ENCODE data around the gene SLC25A2. TPM values are rescaled to one million over a fixed set of nuclear protein-coding genes. Genes with fewer than 3 reads are reported as not detected.
A peak's percentile ranks its signal among the peaks of the same experiment; 100 is the strongest.

SLC25A2 gene
- total and polyA plus RNA-seq, 2 experiments from 2014 or later = not detected

DNA sequence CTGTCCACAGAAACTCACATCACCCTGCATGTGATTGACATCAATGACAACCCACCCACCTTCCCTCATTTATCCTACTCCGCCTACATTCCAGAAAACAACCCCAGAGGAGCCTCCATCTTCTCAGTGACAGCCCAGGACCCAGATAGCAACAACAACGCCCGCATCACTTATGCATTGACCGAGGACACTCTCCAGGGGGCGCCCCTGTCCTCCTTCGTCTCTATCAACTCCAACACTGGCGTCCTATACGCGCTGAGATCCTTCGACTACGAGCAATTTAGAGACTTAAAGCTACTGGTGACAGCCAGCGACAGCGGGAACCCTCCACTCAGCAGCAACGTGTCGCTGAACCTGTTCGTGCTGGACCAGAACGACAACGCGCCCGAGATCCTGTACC lies 41.5 kb upstream of the SLC25A2 start:
- H3K27me3 Mint-ChIP-seq (ENCODE audit: insufficient read depth, low read depth, poor library complexity) = peaks cover 7% of the 10 kb centered on the region
- H3K9me3 Mint-ChIP-seq = peaks cover 64% of the 10 kb centered on the region
- H3K36me3 Mint-ChIP-seq (ENCODE audit: low read depth) = peaks cover 36% of the 10 kb centered on the region
- Histone ChIP-seq H2AFZ (no peak overlapping the region), H3K4me2 (no peak overlapping the region), H4K20me1 (replicated peaks; ENCODE audit: insufficient read depth) (no peaks in the 10 kb centered on the region), H3K4me1 (ENCODE audit: insufficient read depth) (no peaks in the 10 kb centered on the region), H3K79me2 (replicated peaks; ENCODE audit: insufficient read depth) (no peaks in the 10 kb centered on the region), H3K27me3 (ENCODE audit: insufficient read depth) (no peaks in the 10 kb centered on the region), H3F3A (replicated peaks; ENCODE audit: low read depth) (no peaks in the 10 kb centered on the region), H3K9me2 (ENCODE audit: insufficient read depth) (no peaks in the 10 kb centered on the region), H3K4me3 (no peak overlapping the region), H3K27ac (ENCODE audit: low read depth) (no peak overlapping the region), H3K36me3 (ENCODE audit: insufficient read depth) (no peaks in the 10 kb centered on the region)
- TF ChIP-seq EZH2phosphoT487 (IDR thresholded peaks at IDR 0.05; ENCODE audit: unreplicated experiment) (no peak), ZNF114 (CRISPR knock-in tag; IDR thresholded peaks at IDR 0.05) (no peak)
- TF ChIP-seq, protein P1, sequence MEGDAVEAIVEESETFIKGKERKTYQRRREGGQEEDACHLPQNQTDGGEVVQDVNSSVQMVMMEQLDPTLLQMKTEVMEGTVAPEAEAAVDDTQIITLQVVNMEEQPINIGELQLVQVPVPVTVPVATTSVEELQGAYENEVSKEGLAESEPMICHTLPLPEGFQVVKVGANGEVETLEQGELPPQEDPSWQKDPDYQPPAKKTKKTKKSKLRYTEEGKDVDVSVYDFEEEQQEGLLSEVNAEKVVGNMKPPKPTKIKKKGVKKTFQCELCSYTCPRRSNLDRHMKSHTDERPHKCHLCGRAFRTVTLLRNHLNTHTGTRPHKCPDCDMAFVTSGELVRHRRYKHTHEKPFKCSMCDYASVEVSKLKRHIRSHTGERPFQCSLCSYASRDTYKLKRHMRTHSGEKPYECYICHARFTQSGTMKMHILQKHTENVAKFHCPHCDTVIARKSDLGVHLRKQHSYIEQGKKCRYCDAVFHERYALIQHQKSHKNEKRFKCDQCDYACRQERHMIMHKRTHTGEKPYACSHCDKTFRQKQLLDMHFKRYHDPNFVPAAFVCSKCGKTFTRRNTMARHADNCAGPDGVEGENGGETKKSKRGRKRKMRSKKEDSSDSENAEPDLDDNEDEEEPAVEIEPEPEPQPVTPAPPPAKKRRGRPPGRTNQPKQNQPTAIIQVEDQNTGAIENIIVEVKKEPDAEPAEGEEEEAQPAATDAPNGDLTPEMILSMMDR (conservative IDR thresholded peaks at IDR 0.05; ENCODE audit: low read depth in 2 of 2) = peak; percentile 28 to 46; a peak in 2 of 4 replicates
- TF ChIP-seq, protein P2, sequence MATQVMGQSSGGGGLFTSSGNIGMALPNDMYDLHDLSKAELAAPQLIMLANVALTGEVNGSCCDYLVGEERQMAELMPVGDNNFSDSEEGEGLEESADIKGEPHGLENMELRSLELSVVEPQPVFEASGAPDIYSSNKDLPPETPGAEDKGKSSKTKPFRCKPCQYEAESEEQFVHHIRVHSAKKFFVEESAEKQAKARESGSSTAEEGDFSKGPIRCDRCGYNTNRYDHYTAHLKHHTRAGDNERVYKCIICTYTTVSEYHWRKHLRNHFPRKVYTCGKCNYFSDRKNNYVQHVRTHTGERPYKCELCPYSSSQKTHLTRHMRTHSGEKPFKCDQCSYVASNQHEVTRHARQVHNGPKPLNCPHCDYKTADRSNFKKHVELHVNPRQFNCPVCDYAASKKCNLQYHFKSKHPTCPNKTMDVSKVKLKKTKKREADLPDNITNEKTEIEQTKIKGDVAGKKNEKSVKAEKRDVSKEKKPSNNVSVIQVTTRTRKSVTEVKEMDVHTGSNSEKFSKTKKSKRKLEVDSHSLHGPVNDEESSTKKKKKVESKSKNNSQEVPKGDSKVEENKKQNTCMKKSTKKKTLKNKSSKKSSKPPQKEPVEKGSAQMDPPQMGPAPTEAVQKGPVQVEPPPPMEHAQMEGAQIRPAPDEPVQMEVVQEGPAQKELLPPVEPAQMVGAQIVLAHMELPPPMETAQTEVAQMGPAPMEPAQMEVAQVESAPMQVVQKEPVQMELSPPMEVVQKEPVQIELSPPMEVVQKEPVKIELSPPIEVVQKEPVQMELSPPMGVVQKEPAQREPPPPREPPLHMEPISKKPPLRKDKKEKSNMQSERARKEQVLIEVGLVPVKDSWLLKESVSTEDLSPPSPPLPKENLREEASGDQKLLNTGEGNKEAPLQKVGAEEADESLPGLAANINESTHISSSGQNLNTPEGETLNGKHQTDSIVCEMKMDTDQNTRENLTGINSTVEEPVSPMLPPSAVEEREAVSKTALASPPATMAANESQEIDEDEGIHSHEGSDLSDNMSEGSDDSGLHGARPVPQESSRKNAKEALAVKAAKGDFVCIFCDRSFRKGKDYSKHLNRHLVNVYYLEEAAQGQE (IDR thresholded peaks at IDR 0.05; ENCODE audit: unreplicated experiment) = no peak
- TF ChIP-seq, protein P3, sequence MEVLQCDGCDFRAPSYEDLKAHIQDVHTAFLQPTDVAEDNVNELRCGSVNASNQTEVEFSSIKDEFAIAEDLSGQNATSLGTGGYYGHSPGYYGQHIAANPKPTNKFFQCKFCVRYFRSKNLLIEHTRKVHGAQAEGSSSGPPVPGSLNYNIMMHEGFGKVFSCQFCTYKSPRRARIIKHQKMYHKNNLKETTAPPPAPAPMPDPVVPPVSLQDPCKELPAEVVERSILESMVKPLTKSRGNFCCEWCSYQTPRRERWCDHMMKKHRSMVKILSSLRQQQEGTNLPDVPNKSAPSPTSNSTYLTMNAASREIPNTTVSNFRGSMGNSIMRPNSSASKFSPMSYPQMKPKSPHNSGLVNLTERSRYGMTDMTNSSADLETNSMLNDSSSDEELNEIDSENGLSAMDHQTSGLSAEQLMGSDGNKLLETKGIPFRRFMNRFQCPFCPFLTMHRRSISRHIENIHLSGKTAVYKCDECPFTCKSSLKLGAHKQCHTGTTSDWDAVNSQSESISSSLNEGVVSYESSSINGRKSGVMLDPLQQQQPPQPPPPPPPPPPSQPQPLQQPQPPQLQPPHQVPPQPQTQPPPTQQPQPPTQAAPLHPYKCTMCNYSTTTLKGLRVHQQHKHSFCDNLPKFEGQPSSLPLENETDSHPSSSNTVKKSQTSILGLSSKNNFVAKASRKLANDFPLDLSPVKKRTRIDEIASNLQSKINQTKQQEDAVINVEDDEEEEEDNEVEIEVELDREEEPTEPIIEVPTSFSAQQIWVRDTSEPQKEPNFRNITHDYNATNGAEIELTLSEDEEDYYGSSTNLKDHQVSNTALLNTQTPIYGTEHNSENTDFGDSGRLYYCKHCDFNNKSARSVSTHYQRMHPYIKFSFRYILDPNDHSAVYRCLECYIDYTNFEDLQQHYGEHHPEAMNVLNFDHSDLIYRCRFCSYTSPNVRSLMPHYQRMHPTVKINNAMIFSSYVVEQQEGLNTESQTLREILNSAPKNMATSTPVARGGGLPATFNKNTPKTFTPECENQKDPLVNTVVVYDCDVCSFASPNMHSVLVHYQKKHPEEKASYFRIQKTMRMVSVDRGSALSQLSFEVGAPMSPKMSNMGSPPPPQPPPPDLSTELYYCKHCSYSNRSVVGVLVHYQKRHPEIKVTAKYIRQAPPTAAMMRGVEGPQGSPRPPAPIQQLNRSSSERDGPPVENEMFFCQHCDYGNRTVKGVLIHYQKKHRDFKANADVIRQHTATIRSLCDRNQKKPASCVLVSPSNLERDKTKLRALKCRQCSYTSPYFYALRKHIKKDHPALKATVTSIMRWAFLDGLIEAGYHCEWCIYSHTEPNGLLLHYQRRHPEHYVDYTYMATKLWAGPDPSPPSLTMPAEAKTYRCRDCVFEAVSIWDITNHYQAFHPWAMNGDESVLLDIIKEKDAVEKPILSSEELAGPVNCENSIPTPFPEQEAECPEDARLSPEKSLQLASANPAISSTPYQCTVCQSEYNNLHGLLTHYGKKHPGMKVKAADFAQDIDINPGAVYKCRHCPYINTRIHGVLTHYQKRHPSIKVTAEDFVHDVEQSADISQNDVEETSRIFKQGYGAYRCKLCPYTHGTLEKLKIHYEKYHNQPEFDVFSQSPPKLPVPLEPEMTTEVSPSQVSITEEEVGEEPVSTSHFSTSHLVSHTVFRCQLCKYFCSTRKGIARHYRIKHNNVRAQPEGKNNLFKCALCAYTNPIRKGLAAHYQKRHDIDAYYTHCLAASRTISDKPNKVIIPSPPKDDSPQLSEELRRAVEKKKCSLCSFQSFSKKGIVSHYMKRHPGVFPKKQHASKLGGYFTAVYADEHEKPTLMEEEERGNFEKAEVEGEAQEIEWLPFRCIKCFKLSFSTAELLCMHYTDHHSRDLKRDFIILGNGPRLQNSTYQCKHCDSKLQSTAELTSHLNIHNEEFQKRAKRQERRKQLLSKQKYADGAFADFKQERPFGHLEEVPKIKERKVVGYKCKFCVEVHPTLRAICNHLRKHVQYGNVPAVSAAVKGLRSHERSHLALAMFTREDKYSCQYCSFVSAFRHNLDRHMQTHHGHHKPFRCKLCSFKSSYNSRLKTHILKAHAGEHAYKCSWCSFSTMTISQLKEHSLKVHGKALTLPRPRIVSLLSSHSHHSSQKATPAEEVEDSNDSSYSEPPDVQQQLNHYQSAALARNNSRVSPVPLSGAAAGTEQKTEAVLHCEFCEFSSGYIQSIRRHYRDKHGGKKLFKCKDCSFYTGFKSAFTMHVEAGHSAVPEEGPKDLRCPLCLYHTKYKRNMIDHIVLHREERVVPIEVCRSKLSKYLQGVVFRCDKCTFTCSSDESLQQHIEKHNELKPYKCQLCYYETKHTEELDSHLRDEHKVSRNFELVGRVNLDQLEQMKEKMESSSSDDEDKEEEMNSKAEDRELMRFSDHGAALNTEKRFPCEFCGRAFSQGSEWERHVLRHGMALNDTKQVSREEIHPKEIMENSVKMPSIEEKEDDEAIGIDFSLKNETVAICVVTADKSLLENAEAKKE (CRISPR knock-in tag; IDR thresholded peaks at IDR 0.05) = no peak
- DNase-seq (ENCODE audit: low spot score) = no peak
- no peak overlapping the region for H3K27ac Mint-ChIP-seq
- peaks cover 2% of the 10 kb centered on the region; the same call in 2 of the 3 replicates for H3K4me1 Mint-ChIP-seq
- no peak for ATAC-seq
- no peak overlapping the region; the same call in 2 of the 3 replicates for H3K4me3 Mint-ChIP-seq
